ENCODE results near the gene PMCH. TPM values are rescaled to one million over a fixed set of nuclear protein-coding genes. Genes with fewer than 3 reads are reported as not detected.

PMCH gene
- total and polyA plus RNA-seq, 2 of the 8 experiments (the other 6 are each of a cell fraction or from before 2014, with no cell fraction given) = not detected

DNA sequence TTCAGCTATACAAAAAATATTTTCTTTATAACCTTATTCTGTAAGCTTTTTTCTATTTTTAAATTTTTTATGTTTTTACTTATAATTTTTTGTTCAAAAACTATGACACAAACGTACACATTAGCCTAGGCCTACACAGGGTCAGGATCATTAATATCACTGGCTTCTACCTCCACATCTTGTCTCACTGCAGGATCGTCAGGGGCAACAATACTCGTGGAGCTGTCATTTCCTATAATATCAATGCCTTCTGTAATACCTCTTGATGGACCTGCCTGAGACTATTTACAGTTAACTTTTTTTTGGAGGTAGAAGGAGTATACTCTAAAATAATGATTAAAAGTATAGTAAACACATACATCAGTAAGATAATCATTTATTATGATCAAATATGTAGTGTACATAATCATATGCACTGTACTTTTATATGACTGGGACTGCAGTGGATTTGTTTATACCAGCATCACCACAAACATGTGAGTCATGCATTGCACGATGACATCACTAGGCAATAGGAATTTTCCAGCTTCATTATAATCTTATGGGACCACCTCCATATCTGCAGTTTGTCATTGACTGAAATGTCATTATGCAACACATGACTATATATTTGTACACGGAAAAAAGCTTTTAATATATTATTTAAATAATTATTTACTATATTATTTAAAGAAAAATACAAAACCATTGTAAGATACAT, 18.5 kb upstream of the PMCH start:
- H3K79me2 ChIP-seq (ENCODE audit: control insufficient read depth in 1 of 2, insufficient read depth in 2 of 2, low read length in 2 of 2) = no peaks in the 10 kb centered on the region
- no peak overlapping the region for H2BK120ac ChIP-seq (replicated peaks; ENCODE audit: low read depth, low read length)
- no peak overlapping the region for H3K4ac ChIP-seq (replicated peaks; ENCODE audit: insufficient read length, low read depth, low read length)
- H3K23ac ChIP-seq (ENCODE audit: insufficient read length) = no peak overlapping the region
- H2AK5ac ChIP-seq (ENCODE audit: low read depth, low read length) = no peak overlapping the region
- H3K18ac ChIP-seq (ENCODE audit: extremely low read depth, low read length) = no peak overlapping the region
- no peak overlapping the region for H2BK20ac ChIP-seq (ENCODE audit: low read length)
- H4K5ac ChIP-seq (ENCODE audit: insufficient read length, low read depth, low read length) = no peak overlapping the region
- H2BK5ac ChIP-seq (ENCODE audit: low read depth, low read length) = no peak overlapping the region
- no peak overlapping the region for H3K9ac ChIP-seq (replicated peaks in 1 of 4; ENCODE audit: extremely low read depth in 1 of 4, low read depth in 3 of 4, low read length in 3 of 4)
- H4K20me1 ChIP-seq (replicated peaks in 1 of 2; ENCODE audit: control insufficient read depth in 1 of 2, insufficient read depth in 2 of 2, low read length in 2 of 2) = no peaks in the 10 kb centered on the region
- POLR2A ChIA-PET (ENCODE audit: partially characterized antibody) = interaction anchor here (1.3 kb wide), 1 partner anchor 17 kb away, joined by 3 read pairs; no protein-coding TSS in a partner anchor
- no peaks in the 10 kb centered on the region; a peak in 1 of 8 replicates for H3K36me3 ChIP-seq (ENCODE audit: control insufficient read depth in 2 of 4, insufficient read depth in 4 of 4, low read length in 3 of 4)
- DNase-seq (ENCODE audit: low read depth in 1 of 2, low spot score in 2 of 2) = no peak
- H3K79me1 ChIP-seq (ENCODE audit: low read depth, low read length) = no peaks in the 10 kb centered on the region
- CTCF ChIA-PET (ENCODE audit: partially characterized antibody) = no interaction called here
- H3K9me3 ChIP-seq (ENCODE audit: insufficient read depth in 2 of 2, low read depth in 1 of 2, low read length in 1 of 2) = no peaks in the 10 kb centered on the region
- H3K4me1 ChIP-seq (replicated peaks in 1 of 4; ENCODE audit: control insufficient read depth in 3 of 4, insufficient read depth in 4 of 4, low read length in 3 of 4) = no peaks in the 10 kb centered on the region
- H3K14ac ChIP-seq (ENCODE audit: insufficient read length) = no peak overlapping the region
- H4K8ac ChIP-seq (ENCODE audit: extremely low read depth, insufficient read depth, low read length) = no peak overlapping the region
- no peak overlapping the region for H3K56ac ChIP-seq (replicated peaks; ENCODE audit: insufficient read length, low read depth, low read length)
- no peaks in the 10 kb centered on the region for H3K23me2 ChIP-seq (ENCODE audit: low read depth, low read length)
- no peak overlapping the region for H2BK15ac ChIP-seq (ENCODE audit: low read length)
- no peak overlapping the region for H3K4me3 ChIP-seq (ENCODE audit: extremely low read depth in 1 of 4, insufficient read depth in 2 of 4, low read depth in 3 of 4, low read length in 4 of 4)
- H2AFZ ChIP-seq (ENCODE audit: low read length) = no peak overlapping the region
- no peak for FAIRE-seq
- H2BK12ac ChIP-seq (ENCODE audit: low read depth, low read length) = no peak overlapping the region
- H3K27me3 ChIP-seq (replicated peaks in 1 of 4; ENCODE audit: control insufficient read depth in 3 of 4, extremely low read depth in 1 of 4, insufficient read depth in 3 of 4, low read length in 3 of 4) = no peaks in the 10 kb centered on the region
- no peak overlapping the region for H3K4me2 ChIP-seq (ENCODE audit: insufficient read depth in 1 of 2, low read depth in 2 of 2, low read length in 2 of 2)
- no peak overlapping the region for H4K91ac ChIP-seq (replicated peaks; ENCODE audit: insufficient read length, low read length)
- no peak overlapping the region for H3K27ac ChIP-seq (ENCODE audit: low read depth, low read length)
- 90% methylated on average over 5 of the region's 5 CpGs; no CpG with 5 or more reads in 1 of the 2 experiments for WGBS, 2 experiments (ENCODE audit: extremely low coverage in 1 of 2, insufficient coverage in 1 of 2, insufficient read length in 1 of 2, insufficient replicate concordance in 2 of 2, low coverage in 1 of 2, low lambda C conversion rate in 2 of 2, missing lambda C conversion rate in 1 of 2)
- no peak for TF ChIP-seq POLR2AphosphoS5 (IDR thresholded peaks at IDR 0.05; ENCODE audit: low read depth, low read length)
- TF ChIP-seq CBX8 (IDR thresholded peaks at IDR 0.05; ENCODE audit: borderline replicate concordance, low read depth, low read length) = no peak
- TF ChIP-seq TBP (IDR thresholded peaks at IDR 0.05; ENCODE audit: low read depth, low read length) = no peak
- TF ChIP-seq RXRA (IDR thresholded peaks at IDR 0.05; ENCODE audit: insufficient read depth, low read depth, low read length) = no peak
- TF ChIP-seq HDAC6 (IDR thresholded peaks at IDR 0.05; ENCODE audit: low read depth, low read length) = no peak
